HEK293 (cell line): Measurements from ENCODE around the gene DDX10.

Experiments used
- CTCF ChIP-seq: fragments of 450-650 bp; formaldehyde crosslinking; IDR thresholded peaks from 2 replicates; pipeline ENCODE4 v1.5.1; 2016; ENCODE audit warnings: missing biosample characterization, missing genetic modification characterization
- GFI1B ChIP-seq: fragments of 450-650 bp; formaldehyde crosslinking; IDR thresholded peaks from 2 replicates; pipeline ENCODE4 v1.5.1; 2016; ENCODE audit warnings: missing biosample characterization, missing genetic modification characterization
- KLF1 ChIP-seq: fragments of 450-650 bp; formaldehyde crosslinking; IDR thresholded peaks from 2 replicates; pipeline ENCODE4 v1.5.1; 2016; ENCODE audit warnings: missing biosample characterization, missing genetic modification characterization
- KLF10 ChIP-seq: fragments of 450-650 bp; IDR thresholded peaks from 2 replicates; pipeline ENCODE4 v1.5.1; 2018; ENCODE audit warnings: missing biosample characterization, mild to moderate bottlenecking, missing genetic modification characterization
- OSR2 ChIP-seq: fragments of 450-650 bp; formaldehyde crosslinking; IDR thresholded peaks from 2 replicates; pipeline ENCODE4 v1.5.1; 2016; ENCODE audit warnings: missing biosample characterization, missing genetic modification characterization
- SETDB1 ChIP-seq: IDR thresholded peaks from one replicate; pipeline ENCODE4 v1.6.1; 2017; ENCODE audit warnings: mild to moderate bottlenecking, low read length, moderate library complexity, mixed read lengths; ENCODE audit not compliant: insufficient read length
- ZIC2 ChIP-seq: fragments of 450-650 bp; formaldehyde crosslinking; IDR thresholded peaks from 2 replicates; pipeline ENCODE4 v1.5.1; 2016; ENCODE audit warnings: missing biosample characterization, missing genetic modification characterization
- ZNF513 ChIP-seq: fragments of 450-650 bp; IDR thresholded peaks from 2 replicates; pipeline ENCODE4 v1.5.1; 2018; ENCODE audit warnings: missing biosample characterization, missing genetic modification characterization
- ZNF776 ChIP-seq: fragments of 450-650 bp; formaldehyde crosslinking; IDR thresholded peaks from 2 replicates; pipeline ENCODE4 v1.5.0; 2017; ENCODE audit warnings: missing biosample characterization, missing genetic modification characterization, borderline replicate concordance

GRCh38 chr11:108895579-108896480 is 231.0 kb downstream of the DDX10 start:
- TF ChIP-seq CTCF (tag by site-specific recombination) (no peak), SETDB1 (no peak), ZIC2 (tag by site-specific recombination) (no peak), GFI1B (no peak), ZNF776 (no peak), ZNF513 (tag by site-specific recombination) (no peak), OSR2 (tag by site-specific recombination) (no peak), KLF10 (tag by site-specific recombination) (no peak), KLF1 (tag by site-specific recombination) (no peak)
